ENCODE results near the gene PRR5L.
A peak's percentile ranks its signal among the peaks of the same experiment; 100 is the strongest.
"Not testable (repeated sequence)": the region's sequence is repeated elsewhere in the genome, so short reads cannot be mapped to it uniquely, and the experiment has no call there.

The PRR5L gene

DNA sequence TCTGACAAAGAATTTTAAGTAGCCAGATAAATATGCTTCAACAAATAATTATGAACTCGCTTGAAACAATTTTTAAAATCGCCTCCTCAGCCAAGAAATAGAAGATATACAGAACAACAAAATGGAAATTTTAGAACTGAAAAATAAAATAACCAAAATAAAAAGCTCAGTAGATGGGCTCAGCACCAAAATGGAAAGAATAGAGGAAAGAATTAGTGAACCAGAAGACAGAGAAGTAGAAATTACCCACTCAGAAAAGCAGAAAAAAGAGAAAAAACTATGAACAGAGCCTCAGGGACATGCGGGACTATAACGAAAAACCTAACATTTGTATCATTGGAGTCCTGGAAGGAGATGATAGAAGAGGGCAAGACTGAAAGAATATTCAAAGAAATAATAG lies 14.2 kb upstream of the PRR5L start:
- no peak for DNase-seq (ENCODE audit: low read depth)

GRCh38 chr11:36282926-36283325 lies 13.2 kb upstream of the PRR5L start:
- no peak for DNase-seq (ENCODE audit: low read depth)

- DNase-seq (ENCODE audit: low read depth) = no peak
Measured at GRCh38 chr11:36288442-36289225, 7.5 kb upstream of the PRR5L start.

DNA sequence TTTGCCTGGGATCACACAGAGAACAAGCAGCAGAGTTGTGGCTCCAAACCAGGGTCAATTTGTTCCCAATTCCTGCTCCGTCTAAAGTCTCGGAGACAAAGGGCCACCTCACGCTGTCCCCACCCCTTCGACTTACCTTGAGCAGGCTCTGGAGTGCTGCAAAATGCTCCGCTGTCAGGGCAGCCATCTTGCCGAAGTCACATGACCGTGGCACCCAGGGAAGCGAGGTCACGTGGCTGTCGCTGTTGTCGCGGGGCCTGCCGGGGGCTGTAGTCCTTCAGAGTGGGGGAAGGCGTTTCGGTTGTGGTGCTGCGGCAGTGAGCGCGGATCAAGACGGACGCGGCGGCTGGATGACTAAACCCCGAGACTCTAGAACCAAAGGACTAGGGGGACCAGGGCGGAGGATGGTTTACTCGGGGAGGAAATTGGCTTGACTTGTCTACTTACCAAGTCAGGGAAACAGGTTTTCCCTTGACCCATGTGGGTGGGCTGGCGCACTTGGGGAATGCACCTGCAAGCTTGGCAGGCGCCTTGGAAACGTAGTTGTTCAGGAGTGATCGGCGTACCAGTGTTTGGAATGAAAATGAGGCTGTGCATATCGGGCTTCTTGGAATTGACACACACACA lies 6.7 kb upstream of the PRR5L start, which contains the start of gene COMMD9:
TSS of gene COMMD9 (minus strand) at position 199 of the 627 bp plus-strand sequence. CDS start at position 187, 12 bp downstream.
- peak; percentile 90 for DNase-seq (ENCODE audit: low read depth)

DNA sequence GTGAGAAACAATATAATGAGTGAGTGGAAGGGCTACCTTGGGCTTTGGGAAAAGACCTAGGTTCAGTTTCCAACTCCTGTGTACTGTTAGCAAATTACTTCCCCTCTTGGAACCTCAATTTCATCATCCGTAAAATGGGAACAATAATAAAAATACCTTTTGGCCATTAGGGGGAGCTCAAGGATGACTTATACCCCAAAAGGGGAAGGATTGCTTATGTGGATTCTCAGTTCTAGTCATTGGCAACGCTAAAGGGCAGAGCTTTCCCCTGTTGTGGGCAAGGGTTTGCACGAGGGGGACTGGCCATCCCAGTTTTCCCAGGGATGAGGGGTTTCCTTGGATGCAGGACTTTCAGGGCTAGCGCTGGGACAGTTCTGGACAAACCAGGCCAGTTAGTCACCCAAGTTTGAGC lies 3.8 kb upstream of the PRR5L start:
- no peak for DNase-seq (ENCODE audit: low read depth)

DNA sequence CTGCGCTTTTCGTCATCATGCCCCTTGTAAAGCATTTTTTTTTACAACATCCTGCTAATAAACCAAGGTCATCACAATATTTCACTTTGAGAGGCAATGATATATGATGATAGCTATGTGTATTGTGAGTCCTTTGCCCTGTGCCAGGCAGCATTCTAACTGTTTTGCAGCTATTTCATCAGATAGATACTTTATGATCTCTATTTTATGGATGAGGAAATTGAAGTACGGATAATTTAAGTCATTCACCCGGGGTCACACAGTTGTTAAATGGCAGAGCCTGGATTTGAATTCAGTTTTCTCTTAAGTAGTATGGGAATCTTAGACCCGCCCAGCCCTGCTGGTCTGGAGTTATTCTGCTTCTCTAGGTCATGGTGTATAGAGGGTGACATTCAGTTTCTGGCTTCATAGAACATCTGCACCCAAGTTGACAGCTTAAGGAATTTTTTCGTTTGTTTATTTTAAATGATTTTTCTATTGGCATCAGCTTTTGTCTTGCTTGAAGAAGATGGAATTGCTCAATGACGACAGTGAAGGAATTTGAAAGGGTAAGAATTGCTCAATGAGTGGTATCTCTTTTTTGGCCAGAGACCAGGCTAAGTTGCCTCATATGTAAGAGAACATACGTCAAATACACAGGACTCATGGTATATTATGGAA lies 926 bp downstream of the PRR5L start:
- no peak for DNase-seq (ENCODE audit: low read depth)

DNA sequence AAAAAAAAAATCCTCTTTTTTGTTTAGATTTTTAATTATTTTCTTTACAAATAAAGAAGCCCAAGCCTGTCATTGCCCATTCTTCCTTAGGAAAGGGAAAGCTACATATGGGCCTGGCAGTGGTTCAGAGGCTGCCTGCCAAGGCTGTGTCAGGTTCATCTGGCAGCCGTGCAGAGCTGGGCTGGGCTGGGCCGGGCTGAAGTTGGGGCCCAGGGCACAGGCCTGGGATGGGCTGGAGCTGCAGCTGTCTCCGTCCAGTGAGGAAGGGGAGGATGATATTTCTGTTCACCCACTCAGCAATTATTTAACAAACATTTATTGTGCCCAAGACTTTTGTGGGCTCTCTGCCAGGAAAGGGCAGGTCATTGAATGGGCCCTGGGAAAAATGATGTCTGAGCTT lies 4.6 kb downstream of the PRR5L start:
- no peak for DNase-seq (ENCODE audit: low read depth)

- DNase-seq (ENCODE audit: low read depth) = no peak
Measured at GRCh38 chr11:36304351-36304750, 8.3 kb downstream of the PRR5L start.

- DNase-seq (ENCODE audit: low read depth) = no peak
Measured at GRCh38 chr11:36305047-36305446, 9.0 kb downstream of the PRR5L start.

- no peak for DNase-seq (ENCODE audit: low read depth)
Measured at GRCh38 chr11:36306888-36307287, 10.8 kb downstream of the PRR5L start.

- no peak for DNase-seq (ENCODE audit: low read depth)
Measured at GRCh38 chr11:36308577-36308976, 12.5 kb downstream of the PRR5L start.

- DNase-seq (ENCODE audit: low read depth) = no peak
Measured at GRCh38 chr11:36309779-36310178, 13.7 kb downstream of the PRR5L start.

DNA sequence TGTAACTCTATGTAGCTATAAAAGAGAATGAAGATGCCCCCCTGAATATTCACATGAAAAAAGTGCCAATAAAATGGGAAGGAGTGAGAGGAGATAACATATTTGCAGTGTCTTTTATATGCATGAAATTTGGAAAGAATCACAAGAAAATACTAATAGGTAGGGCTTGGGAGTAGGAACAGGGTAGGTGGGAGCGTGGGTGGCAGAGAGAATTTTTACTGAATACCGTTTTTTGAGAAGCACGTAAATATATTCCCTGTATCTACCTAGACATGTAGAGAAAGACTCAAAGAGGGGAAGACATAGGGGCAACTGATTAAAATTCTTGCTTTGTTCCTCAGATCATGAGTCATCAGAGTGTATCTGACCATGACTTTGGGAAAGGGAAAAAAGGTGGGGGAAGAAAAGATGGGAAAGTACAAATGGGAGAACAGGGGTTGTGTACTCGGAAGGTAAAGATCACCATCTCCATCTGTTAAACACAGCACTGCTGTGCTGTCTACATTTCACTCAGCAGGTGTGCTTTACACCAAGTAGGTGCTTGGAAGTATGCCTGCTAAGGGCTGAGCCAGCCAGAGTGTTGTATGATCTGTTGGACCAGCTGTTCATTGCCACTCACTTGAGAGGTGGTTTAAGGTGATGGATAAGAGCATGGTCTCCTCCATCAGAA lies 16.0 kb downstream of the PRR5L start:
- DNase-seq (ENCODE audit: low read depth) = no peak

DNA sequence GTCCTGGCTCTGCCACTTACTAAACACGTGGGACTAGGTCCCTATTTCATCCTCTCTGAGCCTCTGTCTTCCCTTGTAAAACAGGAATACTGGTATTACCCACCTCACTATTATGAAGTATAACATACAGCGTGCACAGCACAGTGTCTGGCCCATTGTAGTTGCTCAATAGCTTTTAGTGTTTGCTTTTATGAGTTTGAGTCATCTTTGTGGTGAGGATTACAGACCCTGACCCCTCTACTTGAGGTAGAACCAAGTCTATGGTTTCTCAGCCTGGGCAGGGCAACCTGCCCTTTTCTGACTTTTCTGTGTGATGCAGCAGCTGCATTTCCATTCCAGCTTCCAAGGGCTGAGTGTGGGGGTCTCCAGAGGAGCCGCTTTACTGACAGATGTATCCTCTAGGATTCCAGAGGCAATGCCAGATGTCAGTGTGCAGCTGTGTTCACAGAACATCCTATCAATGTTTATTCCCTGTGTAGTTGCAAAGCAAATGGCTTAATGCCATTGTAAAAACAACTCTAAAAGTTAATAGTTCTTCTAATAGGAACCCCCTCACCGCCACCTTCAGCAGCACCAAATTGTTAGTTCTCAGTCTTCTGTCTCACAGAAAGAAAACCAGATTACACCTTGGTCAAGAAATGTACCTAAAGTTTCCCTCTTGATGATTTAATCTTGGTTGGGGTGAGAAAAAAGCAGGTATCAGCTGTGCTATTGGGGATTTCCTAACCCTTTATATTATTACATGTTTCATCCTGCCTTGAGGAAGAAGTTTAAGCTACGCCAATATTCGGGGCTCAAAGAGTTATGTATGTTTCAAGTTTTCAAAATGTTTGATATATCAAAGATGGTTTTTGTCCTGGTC lies 16.8 kb downstream of the PRR5L start:
- DNase-seq (ENCODE audit: low read depth) = no peak

DNA sequence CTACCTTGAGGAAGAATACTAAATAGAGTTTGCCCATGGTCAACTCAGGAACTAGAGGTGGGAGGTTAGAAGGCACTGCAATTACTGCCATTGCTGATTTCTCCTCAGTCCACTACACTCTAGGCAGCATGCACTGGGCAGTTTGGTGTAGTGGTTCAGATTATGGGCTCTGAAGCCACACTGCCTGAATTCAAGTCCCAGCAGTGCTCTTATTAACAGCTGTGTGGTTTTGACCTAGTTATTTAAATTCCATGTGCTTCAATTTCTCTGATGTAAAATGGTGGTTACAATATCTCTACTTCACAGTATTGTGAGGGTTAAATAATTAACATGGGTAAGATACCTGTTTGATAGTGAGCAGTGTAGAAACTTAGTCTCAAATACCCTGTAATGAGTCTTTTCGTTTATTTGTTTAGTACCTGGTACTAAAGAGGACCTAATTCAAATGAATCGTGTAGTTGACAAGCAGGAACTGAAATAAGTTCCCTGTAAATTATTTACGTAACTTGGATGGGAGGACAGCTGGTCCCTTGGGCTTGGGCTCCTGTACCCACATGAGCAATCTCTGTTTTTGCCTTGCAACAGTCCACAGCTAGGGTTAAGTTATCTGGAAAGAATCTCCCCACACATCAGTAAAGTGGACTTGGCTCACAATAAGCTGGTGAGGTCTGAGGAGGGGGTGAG lies 17.8 kb downstream of the PRR5L start:
- no peak for DNase-seq (ENCODE audit: low read depth)

GRCh38 chr11:36314434-36314767 lies 18.3 kb downstream of the PRR5L start:
- no peak for DNase-seq (ENCODE audit: low read depth)

- DNase-seq (ENCODE audit: low read depth) = no peak
Measured at GRCh38 chr11:36316049-36316448, 20.0 kb downstream of the PRR5L start.

- DNase-seq (ENCODE audit: low read depth) = no peak
Measured at GRCh38 chr11:36317992-36318391, 21.9 kb downstream of the PRR5L start.

DNA sequence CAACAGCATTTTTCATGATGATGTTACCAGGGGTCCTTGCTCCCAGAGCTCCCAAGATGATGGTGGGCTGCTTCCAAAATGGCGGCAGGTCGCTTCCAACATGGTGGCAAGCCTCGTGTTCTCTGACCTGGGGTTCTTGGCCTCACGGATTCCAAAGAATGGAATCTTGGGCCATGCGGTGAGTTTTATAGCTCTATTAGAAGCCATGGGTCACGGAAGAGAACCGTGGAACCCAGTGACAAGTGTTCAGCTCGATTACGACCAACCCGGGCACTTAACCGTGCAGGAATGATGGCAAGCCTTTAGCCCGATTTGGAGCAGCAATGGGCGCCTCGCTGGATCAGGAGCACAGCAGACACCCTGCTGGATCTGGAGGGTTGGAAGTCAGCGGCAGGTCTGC lies 28.9 kb downstream of the PRR5L start:
- DNase-seq (ENCODE audit: low read depth) = not testable (repeated sequence)

GRCh38 chr11:36325403-36325802 lies 29.3 kb downstream of the PRR5L start:
- not testable (repeated sequence) for DNase-seq (ENCODE audit: low read depth)
